HG02840 (cell line): Measurements from ENCODE around the gene GPBP1.
"Not testable (repeated sequence)": the region's sequence is repeated elsewhere in the genome, so short reads cannot be mapped to it uniquely, and the experiment has no call there.

Experiments used
- ATAC-seq: cut with Tn5 transposase; IDR thresholded peaks from one replicate; pipeline ENCODE4 v1.9.1; 2021; ENCODE audit warnings: mild to moderate bottlenecking, moderate library complexity, moderate number of reproducible peaks; ENCODE audit not compliant: unreplicated experiment, low FRiP score

GPBP1 gene

GRCh38 chr5:57173319-57174127 lies at the start of gene GPBP1:
GPBP1 (plus strand) TSS chr5:57174059; CDS start chr5:57214131, 40,072 bp downstream.
- ATAC-seq, result peak; percentile 76

- ATAC-seq, result no peak
Observed at GRCh38 chr5:57128325-57128724, 45.5 kb upstream of the GPBP1 start.

GRCh38 chr5:57133574-57133973 lies 40.3 kb upstream of the GPBP1 start:
- no peak for ATAC-seq

GRCh38 chr5:57137401-57137800 lies 36.5 kb upstream of the GPBP1 start:
- ATAC-seq, result no peak

GRCh38 chr5:57152316-57152715 lies 21.5 kb upstream of the GPBP1 start:
- ATAC-seq, result no peak

GRCh38 chr5:57155033-57155432 lies 18.8 kb upstream of the GPBP1 start:
- ATAC-seq, result no peak

GRCh38 chr5:57157131-57157530 lies 16.7 kb upstream of the GPBP1 start:
- ATAC-seq, result no peak

GRCh38 chr5:57157666-57158065 lies 16.2 kb upstream of the GPBP1 start:
- no peak for ATAC-seq

- no peak for ATAC-seq
Observed at GRCh38 chr5:57163553-57164006, 10.3 kb upstream of the GPBP1 start.

- no peak for ATAC-seq
Observed at GRCh38 chr5:57164124-57164523, 9.7 kb upstream of the GPBP1 start.

- ATAC-seq, result not testable (repeated sequence)
Observed at GRCh38 chr5:57165171-57165570, 8.7 kb upstream of the GPBP1 start.

- ATAC-seq, result no peak
Observed at GRCh38 chr5:57166276-57166675, 7.6 kb upstream of the GPBP1 start.

GRCh38 chr5:57167201-57167600 lies 6.7 kb upstream of the GPBP1 start:
- ATAC-seq, result no peak

GRCh38 chr5:57170116-57170515 lies 3.7 kb upstream of the GPBP1 start:
- ATAC-seq, result not testable (repeated sequence)

GRCh38 chr5:57171816-57172465 lies 1.9 kb upstream of the GPBP1 start:
- ATAC-seq, result no peak

- no peak for ATAC-seq
Observed at GRCh38 chr5:57172466-57173318, 1.2 kb upstream of the GPBP1 start.

- peak; percentile 4 for ATAC-seq
Observed at GRCh38 chr5:57174128-57174889, 450 bp downstream of the GPBP1 start.

GRCh38 chr5:57174890-57175510 lies 1.1 kb downstream of the GPBP1 start:
- ATAC-seq, result no peak

- no peak for ATAC-seq
Observed at GRCh38 chr5:57175551-57176309, 1.9 kb downstream of the GPBP1 start.
